ENCODE data around the gene CMTM8. TPM values are rescaled to one million over a fixed set of nuclear protein-coding genes. Genes with fewer than 3 reads are reported as not detected.

The CMTM8 gene
- total and polyA plus RNA-seq, 10 of the 15 experiments (the other 5 are each of a cell fraction or from before 2014, with no cell fraction given) = 0.11 to 0.23 TPM; not detected in 8

GRCh38 chr3:32398531-32398930, 160.1 kb downstream of the CMTM8 start (continued):
- no peak for TF ChIP-seq IRF4 (IDR thresholded peaks at IDR 0.05; ENCODE audit: low read depth, low read length)
- TF ChIP-seq MAX (IDR thresholded peaks at IDR 0.05; ENCODE audit: low read depth, low read length) = no peak
- TF ChIP-seq LARP7 (IDR thresholded peaks at IDR 0.05) = no peak

GRCh38 chr3:32399030-32399620, 160.6 kb downstream of the CMTM8 start:
- H4K20me1 ChIP-seq (ENCODE audit: control insufficient read depth, insufficient read depth) = no peaks in the 10 kb centered on the region; the same call in none of the 2 replicates
- DNase-seq (ENCODE audit: low read depth, low spot score) (no peak), FAIRE-seq (no peak), ATAC-seq (peak; percentile 35)
- no peak overlapping the region for H3K27ac ChIP-seq (ENCODE audit: control insufficient read depth, insufficient read depth)
- ChIA-PET RAD21 (ENCODE audit: unreplicated experiment) (interaction anchor here (2.3 to 8.9 kb wide), 3 partner anchors 24 to 70 kb away, joined by 10 to 57 read pairs (median 24); no protein-coding TSS in a partner anchor), SMC1A (ENCODE audit: uncharacterized antibody, unreplicated experiment) (interaction anchor here (1.7 to 7.9 kb wide), 6 partner anchors 22 to 111 kb away, joined by 3 to 78 read pairs (median 14); no protein-coding TSS in a partner anchor), CTCF (interaction anchor here (0.6 to 7.6 kb wide), 10 partner anchors 16 to 104 kb away, joined by 3 to 88 read pairs (median 4); no protein-coding TSS in a partner anchor), POLR2A (interaction anchor here (1.8 kb wide), 1 partner anchor 69 kb away, joined by 6 read pairs; no protein-coding TSS in a partner anchor)
- no peak overlapping the region for H3K4me2 ChIP-seq (ENCODE audit: control insufficient read depth, insufficient read depth)
- 25% methylated on average over 2 of the region's 2 CpGs for WGBS (ENCODE audit: insufficient coverage, insufficient replicate concordance, low lambda C conversion rate, missing lambda C conversion rate)
- H3K9ac ChIP-seq (ENCODE audit: control insufficient read depth, insufficient read depth, low read length) = no peak overlapping the region
- H2AFZ ChIP-seq (ENCODE audit: control insufficient read depth, low read depth, low read length) = no peak overlapping the region
- no TSS peak for BruUV-seq (replicated peaks)
- TF ChIP-seq CTCF (IDR thresholded peaks at IDR 0.05 in 2 of 3, conservative IDR thresholded peaks at IDR 0.05 in 1 of 3; ENCODE audit: control insufficient read depth in 2 of 3, extremely low read depth in 1 of 3, insufficient read depth in 1 of 3, low read depth in 3 of 3, low read length in 3 of 3) = peak; percentile 43 to 50 (median 46)
- TF ChIP-seq HCFC1 (IDR thresholded peaks at IDR 0.05; ENCODE audit: low read length) = no peak
- peak; percentile 44; the same call in 1 of the 2 replicates for TF ChIP-seq SMC3 (IDR thresholded peaks at IDR 0.05; ENCODE audit: borderline replicate concordance, low read length)
- TF ChIP-seq ETV6 (conservative IDR thresholded peaks at IDR 0.05 in 1 of 2, IDR thresholded peaks at IDR 0.05 in 1 of 2; ENCODE audit: borderline replicate concordance in 1 of 2, low read depth in 1 of 2) = no peak
- TF ChIP-seq GABPA (IDR thresholded peaks at IDR 0.05; ENCODE audit: low read depth) = no peak
- no peak for TF ChIP-seq ESRRA (IDR thresholded peaks at IDR 0.05; ENCODE audit: low read length)
- TF ChIP-seq JUNB (IDR thresholded peaks at IDR 0.05) = no peak
- TF ChIP-seq ZNF384 (IDR thresholded peaks at IDR 0.05; ENCODE audit: borderline replicate concordance, low read depth, low read length) = peak; percentile 96
- no peak for TF ChIP-seq EGR1 (IDR thresholded peaks at IDR 0.05; ENCODE audit: borderline replicate concordance in 1 of 2, low read depth in 2 of 2, low read length in 2 of 2)
- TF ChIP-seq HDGF (IDR thresholded peaks at IDR 0.05) = no peak
- no peak for TF ChIP-seq BCLAF1 (IDR thresholded peaks at IDR 0.05)
- TF ChIP-seq HDAC2 (IDR thresholded peaks at IDR 0.05) = no peak
- peak; percentile 75 for TF ChIP-seq RAD21 (IDR thresholded peaks at IDR 0.05; ENCODE audit: insufficient read depth, low read depth, low read length)
- TF ChIP-seq EP300 (IDR thresholded peaks at IDR 0.05; ENCODE audit: borderline replicate concordance in 1 of 2, control insufficient read depth in 1 of 2, low read depth in 2 of 2, low read length in 2 of 2) = no peak
- TF ChIP-seq MTA3 (IDR thresholded peaks at IDR 0.05; ENCODE audit: borderline replicate concordance, low read length) = no peak
- H3K79me2 ChIP-seq (ENCODE audit: control insufficient read depth, insufficient read depth, low read length) = no peaks in the 10 kb centered on the region
- no peaks in the 10 kb centered on the region for H3K9me3 ChIP-seq (replicated peaks; ENCODE audit: control insufficient read depth, insufficient read depth, low read length)
- in situ Hi-C loops (cut with MboI) (no loop called here), intact Hi-C loops (cut with micrococcal nuclease; ENCODE audit: unreplicated experiment) (loop anchor here (1.0 to 2.0 kb wide), 2 partner anchors 24 to 102 kb away; no protein-coding TSS in a partner anchor)
- H3K36me3 ChIP-seq (ENCODE audit: control insufficient read depth in 2 of 2, insufficient read depth in 2 of 2, low read length in 1 of 2) = no peaks in the 10 kb centered on the region
- H3K4me3 ChIP-seq = no peak overlapping the region
- H3K4me1 ChIP-seq (ENCODE audit: control insufficient read depth, insufficient read depth, low read length) = peaks cover 3% of the 10 kb centered on the region
- H3K27me3 ChIP-seq (replicated peaks in 1 of 2; ENCODE audit: control insufficient read depth in 2 of 2, insufficient read depth in 2 of 2, low read length in 1 of 2) = peaks cover 0 to 3% of the 10 kb centered on the region in 2 experiments; a peak in 1 of 4 replicates
